Measurements from ENCODE around the gene AKAP5.

The AKAP5 gene

DNA sequence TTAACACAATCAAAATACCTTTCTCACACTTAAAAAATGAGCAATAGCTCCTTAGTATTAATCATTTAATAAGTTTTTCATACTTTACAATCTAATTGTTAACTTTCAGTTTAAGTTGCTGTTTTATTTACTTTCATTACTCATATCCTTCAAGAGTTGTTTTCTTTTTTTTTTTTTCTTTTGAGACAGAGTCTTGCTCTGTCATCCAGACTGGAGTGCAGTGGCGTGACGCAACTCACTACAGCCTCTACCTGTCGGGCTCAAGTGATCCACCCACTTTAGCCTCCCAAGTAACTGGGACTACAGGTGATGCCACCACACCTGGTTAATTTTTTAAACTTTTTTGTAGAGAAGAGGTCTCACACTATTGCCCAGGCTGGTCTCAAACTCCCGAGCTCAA, 55.4 kb downstream of the AKAP5 start:
- Histone ChIP-seq H3K56ac (ENCODE audit: low read length) (no peak overlapping the region), H3K79me1 (ENCODE audit: low read length) (peaks cover 7% of the 10 kb centered on the region), H2BK5ac (ENCODE audit: low read length) (no peak overlapping the region), H3K9ac (ENCODE audit: low read length) (no peak overlapping the region), H3K79me2 (ENCODE audit: control insufficient read depth, insufficient read depth, low read length) (peaks cover 27% of the 10 kb centered on the region), H3K4me2 (ENCODE audit: low read length) (no peak overlapping the region), H4K5ac (ENCODE audit: low read length) (no peak overlapping the region), H3K18ac (ENCODE audit: low read length) (no peak overlapping the region), H3K4me3 (ENCODE audit: low read length) (no peak overlapping the region), H3K27ac (ENCODE audit: low read depth, low read length) (no peak overlapping the region), H3K36me3 (ENCODE audit: control insufficient read depth, insufficient read depth, low read length) (no peaks in the 10 kb centered on the region), H4K8ac (ENCODE audit: low read depth, low read length) (no peak overlapping the region), H2BK15ac (replicated peaks; ENCODE audit: low read depth) (no peak overlapping the region), H3K27me3 (ENCODE audit: insufficient read depth, low read length, poor library complexity) (no peaks in the 10 kb centered on the region), H2AK5ac (ENCODE audit: low read length) (no peak overlapping the region), H3K23ac (ENCODE audit: low read length) (no peak overlapping the region), H2BK120ac (ENCODE audit: low read depth, low read length) (no peak overlapping the region), H3K4ac (ENCODE audit: low read depth, low read length) (no peak overlapping the region), H3K4me1 (ENCODE audit: control insufficient read depth, low read depth, low read length) (no peaks in the 10 kb centered on the region)
- no CpG with 5 or more reads among the region's 4 CpGs for WGBS (ENCODE audit: extremely low coverage, insufficient coverage, low lambda C conversion rate)
- no peak for DNase-seq

DNA sequence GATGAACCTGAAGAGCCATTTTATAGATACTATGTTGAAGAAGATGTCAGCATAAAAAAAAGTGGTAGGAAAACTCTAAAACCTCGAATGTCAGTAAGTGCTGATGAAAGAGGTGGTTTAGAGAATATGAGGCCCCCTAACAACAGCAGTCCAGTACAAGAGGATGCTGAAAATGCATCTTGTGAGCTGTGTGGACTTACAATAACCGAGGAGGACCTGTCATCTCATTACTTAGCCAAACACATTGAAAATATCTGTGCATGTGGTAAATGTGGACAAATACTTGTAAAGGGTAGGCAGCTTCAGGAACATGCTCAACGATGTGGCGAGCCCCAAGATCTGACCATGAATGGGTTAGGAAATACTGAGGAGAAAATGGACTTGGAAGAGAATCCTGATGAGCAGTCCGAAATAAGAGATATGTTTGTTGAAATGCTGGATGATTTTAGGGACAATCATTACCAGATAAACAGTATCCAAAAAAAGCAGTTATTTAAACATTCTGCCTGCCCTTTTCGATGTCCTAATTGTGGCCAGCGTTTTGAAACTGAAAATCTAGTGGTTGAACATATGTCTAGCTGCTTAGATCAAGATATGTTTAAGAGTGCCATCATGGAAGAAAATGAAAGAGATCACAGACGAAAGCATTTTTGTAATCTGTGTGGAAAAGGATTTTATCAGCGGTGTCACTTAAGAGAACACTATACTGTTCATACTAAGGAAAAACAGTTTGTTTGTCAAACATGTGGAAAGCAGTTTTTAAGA, 57.5 kb downstream of the AKAP5 start:
- Histone ChIP-seq H3K4me2 (ENCODE audit: low read length) (no peak overlapping the region), H3K56ac (ENCODE audit: low read length) (no peak overlapping the region), H2BK5ac (ENCODE audit: low read length) (no peak overlapping the region), H3K4me1 (ENCODE audit: control insufficient read depth, low read depth, low read length) (no peaks in the 10 kb centered on the region), H3K79me1 (ENCODE audit: low read length) (peaks cover 4% of the 10 kb centered on the region), H2AK5ac (ENCODE audit: low read length) (no peak overlapping the region), H3K18ac (ENCODE audit: low read length) (no peak overlapping the region), H3K4me3 (ENCODE audit: low read length) (no peak overlapping the region), H2BK120ac (ENCODE audit: low read depth, low read length) (no peak overlapping the region), H3K27ac (ENCODE audit: low read depth, low read length) (no peak overlapping the region), H3K36me3 (ENCODE audit: control insufficient read depth, insufficient read depth, low read length) (no peaks in the 10 kb centered on the region), H3K9ac (ENCODE audit: low read length) (no peak overlapping the region), H4K8ac (ENCODE audit: low read depth, low read length) (no peak overlapping the region), H3K79me2 (ENCODE audit: control insufficient read depth, insufficient read depth, low read length) (peaks cover 17% of the 10 kb centered on the region), H4K5ac (ENCODE audit: low read length) (no peak overlapping the region), H3K4ac (ENCODE audit: low read depth, low read length) (no peak overlapping the region), H2BK15ac (replicated peaks; ENCODE audit: low read depth) (no peak overlapping the region), H3K23ac (ENCODE audit: low read length) (no peak overlapping the region), H3K27me3 (ENCODE audit: insufficient read depth, low read length, poor library complexity) (no peaks in the 10 kb centered on the region)
- no peak for DNase-seq
- no CpG with 5 or more reads among the region's 9 CpGs for WGBS (ENCODE audit: extremely low coverage, insufficient coverage, low lambda C conversion rate)

Measured in mesendoderm (in vitro differentiated cells).